Measurements from ENCODE around the gene CAMP.
"Not testable (repeated sequence)": the region's sequence is repeated elsewhere in the genome, so short reads cannot be mapped to it uniquely, and the experiment has no call there.

CAMP gene

GRCh38 chr3:48267782-48268181, 44.5 kb downstream of the CAMP start:
- DNase-seq = no peak

DNA sequence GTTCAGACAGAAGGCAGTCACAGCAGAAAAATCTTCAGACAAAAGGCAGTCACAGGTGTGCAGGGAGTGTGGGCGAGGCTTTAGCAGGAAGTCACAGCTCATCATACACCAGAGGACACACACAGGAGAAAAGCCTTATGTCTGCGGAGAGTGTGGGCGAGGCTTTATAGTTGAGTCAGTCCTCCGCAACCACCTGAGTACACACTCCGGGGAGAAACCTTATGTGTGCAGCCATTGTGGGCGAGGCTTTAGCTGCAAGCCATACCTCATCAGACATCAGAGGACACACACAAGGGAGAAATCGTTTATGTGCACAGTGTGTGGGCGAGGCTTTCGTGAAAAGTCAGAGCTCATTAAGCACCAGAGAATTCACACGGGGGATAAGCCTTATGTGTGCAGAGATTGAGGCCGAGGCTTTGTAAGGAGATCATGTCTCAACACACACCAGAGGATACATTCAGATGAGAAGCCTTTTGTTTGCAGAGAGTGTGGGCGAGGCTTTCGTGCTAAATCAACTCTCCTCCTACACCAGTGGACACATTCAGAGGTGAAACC, 45.2 kb downstream of the CAMP start:
- peak; percentile 64 for DNase-seq

DNA sequence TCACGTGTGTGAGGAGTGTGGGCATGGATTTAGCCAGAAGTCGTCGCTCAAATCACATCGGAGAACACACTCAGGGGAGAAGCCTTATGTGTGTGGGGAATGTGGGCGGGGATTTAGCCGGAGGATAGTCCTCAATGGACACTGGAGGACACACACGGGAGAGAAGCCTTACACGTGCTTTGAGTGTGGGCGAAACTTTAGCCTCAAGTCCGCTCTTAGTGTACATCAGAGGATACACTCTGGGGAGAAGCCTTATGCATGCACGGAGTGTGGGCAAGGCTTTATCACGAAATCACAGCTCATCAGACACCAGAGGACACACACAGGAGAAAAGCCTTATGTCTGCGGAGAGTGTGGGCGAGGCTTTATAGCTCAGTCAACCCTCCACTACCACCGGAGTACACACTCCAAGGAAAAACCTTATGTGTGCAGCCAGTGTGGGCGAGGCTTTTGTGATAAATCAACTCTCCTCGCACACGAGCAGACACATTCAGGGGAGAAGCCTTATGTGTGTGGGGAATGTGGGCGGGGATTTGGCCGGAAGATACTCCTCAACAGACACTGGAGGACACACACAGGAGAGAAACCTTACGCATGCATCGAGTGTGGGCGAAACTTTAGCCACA, 45.8 kb downstream of the CAMP start:
- no peak for DNase-seq

DNA sequence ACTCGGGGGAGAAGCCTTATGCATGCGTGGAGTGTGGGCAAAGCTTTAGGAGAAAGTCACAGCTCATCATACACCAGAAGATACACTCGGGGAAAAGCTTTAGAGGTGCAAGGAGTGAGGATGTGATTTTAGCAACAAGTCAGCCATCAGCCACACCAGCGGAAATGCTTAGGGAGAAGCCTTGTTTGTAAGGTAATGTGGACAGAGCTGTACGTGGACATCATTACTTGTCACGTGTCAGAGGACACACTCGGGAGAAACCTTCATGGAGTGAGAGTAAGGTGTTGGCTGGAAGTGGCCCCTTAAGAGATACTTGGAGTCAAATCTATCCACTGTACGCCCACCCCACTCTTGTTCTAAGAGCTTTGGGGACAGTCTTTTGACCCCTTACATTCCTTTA, 46.3 kb downstream of the CAMP start:
- DNase-seq = no peak

DNA sequence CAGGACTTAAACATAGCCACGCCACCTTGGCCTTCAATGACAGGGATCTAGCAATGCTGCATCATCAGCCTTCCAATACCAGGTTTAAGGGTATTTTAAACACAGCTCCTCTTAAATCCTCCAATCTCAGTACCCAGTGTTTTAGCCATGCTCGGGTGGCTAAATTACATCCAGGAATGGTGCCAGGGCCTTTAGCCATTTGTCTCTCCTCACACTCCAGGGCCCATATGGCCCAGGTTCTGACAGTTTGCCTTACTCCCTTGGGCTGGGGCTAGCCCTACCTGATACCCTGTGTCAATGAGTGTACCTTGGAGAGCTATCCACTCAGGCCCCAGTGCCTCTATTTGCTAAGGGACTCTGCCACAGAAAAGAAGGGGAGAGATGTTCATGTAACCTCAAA, 47.0 kb downstream of the CAMP start:
- DNase-seq = no peak

GRCh38 chr3:48271223-48271622, 47.9 kb downstream of the CAMP start:
- DNase-seq = not testable (repeated sequence)

- no peak for DNase-seq
These were observed 48.6 kb downstream of the CAMP start for GRCh38 chr3:48271763-48272498.

GRCh38 chr3:48273594-48274211, 50.4 kb downstream of the CAMP start:
- peak; percentile 16 for DNase-seq

DNA sequence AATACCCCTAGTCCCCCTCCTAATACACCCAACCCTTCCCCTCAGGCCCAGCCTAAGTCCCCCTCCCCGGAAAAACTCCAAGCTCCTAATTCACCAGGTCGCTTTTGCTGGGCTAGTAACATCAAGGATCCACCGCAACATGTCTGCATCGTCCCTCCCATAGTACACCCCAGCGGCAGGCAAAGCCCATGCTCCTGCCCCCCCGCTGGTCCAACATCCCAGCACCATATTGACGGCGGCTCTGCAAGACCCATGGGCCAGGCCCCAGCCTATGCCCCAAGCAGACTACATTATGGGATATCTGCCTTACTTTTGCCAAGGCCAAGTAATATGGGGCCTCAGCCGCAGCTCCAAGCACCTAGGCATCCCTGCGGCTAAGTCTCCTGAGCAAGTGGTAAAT, 51.2 kb downstream of the CAMP start:
- DNase-seq = no peak
